Measurements from ENCODE around the gene CEBPZ. TPM values are rescaled to one million over a fixed set of nuclear protein-coding genes. Genes with fewer than 3 reads are reported as not detected.
A peak's percentile ranks its signal among the peaks of the same experiment; 100 is the strongest.

The CEBPZ gene
- total and polyA plus RNA-seq, 2 of the 13 experiments (the other 11 are each of a cell fraction or from before 2014, with no cell fraction given): 14.4 to 117 TPM

DNA sequence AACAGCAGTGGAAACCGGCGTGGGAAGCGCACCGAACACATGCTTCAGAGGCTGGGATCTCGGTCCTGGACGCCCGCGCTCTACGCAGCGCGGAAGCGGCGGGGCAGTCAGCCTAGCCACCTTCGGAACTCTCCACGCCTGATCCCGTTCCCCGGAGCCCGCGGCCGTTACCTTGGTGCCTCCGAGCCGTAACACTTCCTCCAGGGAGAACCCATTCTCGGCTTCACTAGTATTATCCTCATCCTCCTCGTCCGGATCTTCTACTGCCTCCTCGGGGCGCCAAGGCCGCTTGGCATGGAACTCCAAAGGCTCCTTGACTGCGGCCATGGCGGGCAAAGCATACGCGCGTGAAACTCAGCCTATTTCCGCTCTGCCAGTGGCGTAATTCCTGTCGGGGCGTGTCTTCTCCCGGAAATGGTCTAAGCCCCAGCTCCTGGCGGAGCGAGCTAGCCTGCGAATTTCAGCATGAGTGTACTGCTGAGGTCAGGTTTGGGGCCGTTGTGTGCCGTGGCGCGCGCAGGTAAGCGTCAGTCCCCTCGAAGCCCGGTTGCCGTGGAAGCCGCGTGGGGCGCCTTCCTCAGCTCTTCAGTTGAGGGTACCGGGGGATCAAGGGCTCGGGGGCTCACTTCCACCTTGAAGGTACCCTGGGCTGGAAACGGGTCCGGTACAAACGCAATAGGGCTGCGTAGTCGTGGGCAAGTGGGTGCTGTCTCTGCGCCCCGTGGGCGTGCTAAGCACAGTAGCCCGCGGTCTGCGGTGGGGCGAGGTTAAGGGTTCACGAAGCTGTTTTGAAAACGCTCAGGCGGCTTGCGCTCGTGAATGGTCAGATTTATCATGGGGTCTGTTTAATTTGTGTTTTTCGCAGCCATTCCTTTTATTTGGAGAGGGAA is at the start of gene CEBPZ, which contains the start of gene NDUFAF7 (continued):
- TF ChIP-seq, protein P1, sequence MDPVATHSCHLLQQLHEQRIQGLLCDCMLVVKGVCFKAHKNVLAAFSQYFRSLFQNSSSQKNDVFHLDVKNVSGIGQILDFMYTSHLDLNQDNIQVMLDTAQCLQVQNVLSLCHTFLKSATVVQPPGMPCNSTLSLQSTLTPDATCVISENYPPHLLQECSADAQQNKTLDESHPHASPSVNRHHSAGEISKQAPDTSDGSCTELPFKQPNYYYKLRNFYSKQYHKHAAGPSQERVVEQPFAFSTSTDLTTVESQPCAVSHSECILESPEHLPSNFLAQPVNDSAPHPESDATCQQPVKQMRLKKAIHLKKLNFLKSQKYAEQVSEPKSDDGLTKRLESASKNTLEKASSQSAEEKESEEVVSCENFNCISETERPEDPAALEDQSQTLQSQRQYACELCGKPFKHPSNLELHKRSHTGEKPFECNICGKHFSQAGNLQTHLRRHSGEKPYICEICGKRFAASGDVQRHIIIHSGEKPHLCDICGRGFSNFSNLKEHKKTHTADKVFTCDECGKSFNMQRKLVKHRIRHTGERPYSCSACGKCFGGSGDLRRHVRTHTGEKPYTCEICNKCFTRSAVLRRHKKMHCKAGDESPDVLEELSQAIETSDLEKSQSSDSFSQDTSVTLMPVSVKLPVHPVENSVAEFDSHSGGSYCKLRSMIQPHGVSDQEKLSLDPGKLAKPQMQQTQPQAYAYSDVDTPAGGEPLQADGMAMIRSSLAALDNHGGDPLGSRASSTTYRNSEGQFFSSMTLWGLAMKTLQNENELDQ (CRISPR knock-in tag; IDR thresholded peaks at IDR 0.05; ENCODE audit: borderline replicate concordance): 0 out of 2 replicates have a peak, but pooled peaks have one; percentile 18
- no peak; the same call in 1 of the 2 replicates for TF ChIP-seq NR2F2 (IDR thresholded peaks at IDR 0.05; ENCODE audit: borderline replicate concordance, low read depth)
- peak; percentile 69; the same call in 1 of the 2 replicates for TF ChIP-seq ZFX (CRISPR knock-in tag; IDR thresholded peaks at IDR 0.05; ENCODE audit: low read depth)
- no peak for TF ChIP-seq ZNF260 (CRISPR knock-in tag; IDR thresholded peaks at IDR 0.05; ENCODE audit: borderline replicate concordance, low read depth)
- TF ChIP-seq SKI (IDR thresholded peaks at IDR 0.05; ENCODE audit: partially characterized antibody): no peak
- TF ChIP-seq, protein P2, sequence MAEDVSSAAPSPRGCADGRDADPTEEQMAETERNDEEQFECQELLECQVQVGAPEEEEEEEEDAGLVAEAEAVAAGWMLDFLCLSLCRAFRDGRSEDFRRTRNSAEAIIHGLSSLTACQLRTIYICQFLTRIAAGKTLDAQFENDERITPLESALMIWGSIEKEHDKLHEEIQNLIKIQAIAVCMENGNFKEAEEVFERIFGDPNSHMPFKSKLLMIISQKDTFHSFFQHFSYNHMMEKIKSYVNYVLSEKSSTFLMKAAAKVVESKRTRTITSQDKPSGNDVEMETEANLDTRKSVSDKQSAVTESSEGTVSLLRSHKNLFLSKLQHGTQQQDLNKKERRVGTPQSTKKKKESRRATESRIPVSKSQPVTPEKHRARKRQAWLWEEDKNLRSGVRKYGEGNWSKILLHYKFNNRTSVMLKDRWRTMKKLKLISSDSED (CRISPR knock-in tag; IDR thresholded peaks at IDR 0.05): peak; percentile 89
- TF ChIP-seq, protein P3, sequence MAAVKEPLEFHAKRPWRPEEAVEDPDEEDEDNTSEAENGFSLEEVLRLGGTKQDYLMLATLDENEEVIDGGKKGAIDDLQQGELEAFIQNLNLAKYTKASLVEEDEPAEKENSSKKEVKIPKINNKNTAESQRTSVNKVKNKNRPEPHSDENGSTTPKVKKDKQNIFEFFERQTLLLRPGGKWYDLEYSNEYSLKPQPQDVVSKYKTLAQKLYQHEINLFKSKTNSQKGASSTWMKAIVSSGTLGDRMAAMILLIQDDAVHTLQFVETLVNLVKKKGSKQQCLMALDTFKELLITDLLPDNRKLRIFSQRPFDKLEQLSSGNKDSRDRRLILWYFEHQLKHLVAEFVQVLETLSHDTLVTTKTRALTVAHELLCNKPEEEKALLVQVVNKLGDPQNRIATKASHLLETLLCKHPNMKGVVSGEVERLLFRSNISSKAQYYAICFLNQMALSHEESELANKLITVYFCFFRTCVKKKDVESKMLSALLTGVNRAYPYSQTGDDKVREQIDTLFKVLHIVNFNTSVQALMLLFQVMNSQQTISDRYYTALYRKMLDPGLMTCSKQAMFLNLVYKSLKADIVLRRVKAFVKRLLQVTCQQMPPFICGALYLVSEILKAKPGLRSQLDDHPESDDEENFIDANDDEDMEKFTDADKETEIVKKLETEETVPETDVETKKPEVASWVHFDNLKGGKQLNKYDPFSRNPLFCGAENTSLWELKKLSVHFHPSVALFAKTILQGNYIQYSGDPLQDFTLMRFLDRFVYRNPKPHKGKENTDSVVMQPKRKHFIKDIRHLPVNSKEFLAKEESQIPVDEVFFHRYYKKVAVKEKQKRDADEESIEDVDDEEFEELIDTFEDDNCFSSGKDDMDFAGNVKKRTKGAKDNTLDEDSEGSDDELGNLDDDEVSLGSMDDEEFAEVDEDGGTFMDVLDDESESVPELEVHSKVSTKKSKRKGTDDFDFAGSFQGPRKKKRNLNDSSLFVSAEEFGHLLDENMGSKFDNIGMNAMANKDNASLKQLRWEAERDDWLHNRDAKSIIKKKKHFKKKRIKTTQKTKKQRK (IDR thresholded peaks at IDR 0.05; ENCODE audit: low read length): no peak
- peak; percentile 92 for TF ChIP-seq HNRNPLL (IDR thresholded peaks at IDR 0.05; ENCODE audit: low read depth, low read length, poor library complexity, severe bottlenecking)
- TF ChIP-seq ZSCAN21 (CRISPR knock-in tag; IDR thresholded peaks at IDR 0.05; ENCODE audit: borderline replicate concordance): peak; percentile 95
- no peak for TF ChIP-seq FLYWCH1 (CRISPR knock-in tag; IDR thresholded peaks at IDR 0.05)
- TF ChIP-seq CEBPB (IDR thresholded peaks at IDR 0.05; ENCODE audit: borderline replicate concordance, low read depth, low read length): peak; percentile 85
- peak; percentile 64 for TF ChIP-seq RBM39 (IDR thresholded peaks at IDR 0.05; ENCODE audit: low read depth, low read length, poor library complexity, severe bottlenecking)
- TF ChIP-seq TBX2 (CRISPR knock-in tag; IDR thresholded peaks at IDR 0.05; ENCODE audit: borderline replicate concordance): peak; percentile 71
- peak; percentile 57 for TF ChIP-seq BCL6 (CRISPR knock-in tag; IDR thresholded peaks at IDR 0.05)
- TF ChIP-seq, protein P4, sequence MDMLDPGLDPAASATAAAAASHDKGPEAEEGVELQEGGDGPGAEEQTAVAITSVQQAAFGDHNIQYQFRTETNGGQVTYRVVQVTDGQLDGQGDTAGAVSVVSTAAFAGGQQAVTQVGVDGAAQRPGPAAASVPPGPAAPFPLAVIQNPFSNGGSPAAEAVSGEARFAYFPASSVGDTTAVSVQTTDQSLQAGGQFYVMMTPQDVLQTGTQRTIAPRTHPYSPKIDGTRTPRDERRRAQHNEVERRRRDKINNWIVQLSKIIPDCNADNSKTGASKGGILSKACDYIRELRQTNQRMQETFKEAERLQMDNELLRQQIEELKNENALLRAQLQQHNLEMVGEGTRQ (IDR thresholded peaks at IDR 0.05; ENCODE audit: low read depth, low read length): no peak
- TF ChIP-seq, protein P4 (CRISPR knock-in tag; IDR thresholded peaks at IDR 0.05; ENCODE audit: borderline replicate concordance): peak; percentile 28; the same call in 1 of the 2 replicates
